Heart left ventricle (tissue), 13 donors: ENCODE measurements around the gene CD9.

Experiments
- POLR2A ChIP-seq, 2 donors: fragments of 450-650 bp; IDR thresholded peaks; one replicate each; pipeline ENCODE4 v1.6.1; 2017; ENCODE audit warnings: antibody characterized with exemption in 2 of 2, mild to moderate bottlenecking in 2 of 2, moderate library complexity in 2 of 2
- TF ChIP-seq, protein P1 (sequence below), 12 donors: fragments of 200-600 bp; sonication (generic) in 4 of 12; IDR thresholded peaks; one replicate each; pipeline versions ENCODE4 v1.5.0 to v1.8.0; 2018 to 2022; ENCODE audit warnings: antibody characterized with exemption in 12 of 12, mild to moderate bottlenecking in 5 of 12
- donor health status: ischemic (EF 13 %, LVEDD 7.1; RV severe dilation, severe dysfunction).
- donor health status: DM: no; HTN: yes; CAD: no.
- donor health status: DM: no; HTN: no; CAD: no.
- donor health status: ischemic (EF 25% LVEDD 6.9; RV normal size, moderate dysfunction).
- donor health status: ischemic (EF 25% LVEDD 5.7; RV mildly dilated, moderate dysfunction).
- donor health status: ischemic (EF 35%, LVEDD 5.7; RV mildly dilated, moderate dysfunction).
- donor health status: nonischemic (EF 11% LVEDD 7.7; RV severe dilation, severe dysfunction).
- donor health status: DM: yes; HTN: yes; CAD: no.
- donor health status: PGD.
- donor health status: ischemic (EF 29% LVEDD 5.4; RV normal size, mild dysfunction).
- donor health status: nonischemic (EF 23%, LVEDD 6.1; RV moderate dilation, normal function).

DNA sequence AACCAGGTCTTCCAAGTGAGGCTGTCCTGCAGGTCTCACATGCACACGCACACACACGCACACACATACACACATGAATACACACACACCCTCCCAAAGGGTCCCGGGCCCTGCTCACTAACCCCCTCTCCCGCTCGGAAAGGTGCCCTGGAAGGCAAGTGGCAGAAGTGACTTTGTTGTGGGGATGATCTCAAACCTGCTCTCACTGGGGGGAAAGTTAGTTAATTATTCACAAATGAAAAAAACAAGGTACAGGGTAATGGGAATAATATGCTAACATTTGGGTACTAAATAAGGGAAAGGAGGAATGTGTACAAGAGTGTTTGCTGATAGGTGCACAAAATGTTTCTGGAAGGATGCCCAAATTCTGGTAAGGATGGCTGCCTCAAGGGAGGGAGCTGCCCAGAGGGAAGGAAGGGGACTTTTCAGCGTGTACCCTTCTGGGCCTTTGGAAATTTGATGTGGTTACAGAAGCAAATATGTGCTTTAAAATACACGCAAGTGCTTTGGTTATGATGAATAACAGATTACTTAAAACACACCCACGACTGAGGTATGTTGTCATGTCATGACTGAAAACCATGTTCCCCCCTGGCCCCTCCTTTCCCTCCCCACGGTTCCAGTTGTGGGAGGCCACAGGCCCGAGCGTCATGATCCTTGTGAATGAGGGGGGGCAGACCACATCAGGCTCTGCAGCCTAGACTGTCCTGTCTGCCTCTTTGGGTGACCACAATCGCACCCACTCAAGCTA is 66.9 kb downstream of the CD9 start:
- TF ChIP-seq POLR2A (IDR thresholded peaks at IDR 0.05), result no peak
- TF ChIP-seq, protein P1, sequence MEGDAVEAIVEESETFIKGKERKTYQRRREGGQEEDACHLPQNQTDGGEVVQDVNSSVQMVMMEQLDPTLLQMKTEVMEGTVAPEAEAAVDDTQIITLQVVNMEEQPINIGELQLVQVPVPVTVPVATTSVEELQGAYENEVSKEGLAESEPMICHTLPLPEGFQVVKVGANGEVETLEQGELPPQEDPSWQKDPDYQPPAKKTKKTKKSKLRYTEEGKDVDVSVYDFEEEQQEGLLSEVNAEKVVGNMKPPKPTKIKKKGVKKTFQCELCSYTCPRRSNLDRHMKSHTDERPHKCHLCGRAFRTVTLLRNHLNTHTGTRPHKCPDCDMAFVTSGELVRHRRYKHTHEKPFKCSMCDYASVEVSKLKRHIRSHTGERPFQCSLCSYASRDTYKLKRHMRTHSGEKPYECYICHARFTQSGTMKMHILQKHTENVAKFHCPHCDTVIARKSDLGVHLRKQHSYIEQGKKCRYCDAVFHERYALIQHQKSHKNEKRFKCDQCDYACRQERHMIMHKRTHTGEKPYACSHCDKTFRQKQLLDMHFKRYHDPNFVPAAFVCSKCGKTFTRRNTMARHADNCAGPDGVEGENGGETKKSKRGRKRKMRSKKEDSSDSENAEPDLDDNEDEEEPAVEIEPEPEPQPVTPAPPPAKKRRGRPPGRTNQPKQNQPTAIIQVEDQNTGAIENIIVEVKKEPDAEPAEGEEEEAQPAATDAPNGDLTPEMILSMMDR (IDR thresholded peaks at IDR 0.05), result no peak
